ENCODE data around the gene QSOX2. TPM values are rescaled to one million over a fixed set of nuclear protein-coding genes. Genes with fewer than 3 reads are reported as not detected.
A peak's percentile ranks its signal among the peaks of the same experiment; 100 is the strongest.

QSOX2 gene
- total and polyA plus RNA-seq, 2 experiments from 2014 or later = 9.2 to 29.2 TPM

DNA sequence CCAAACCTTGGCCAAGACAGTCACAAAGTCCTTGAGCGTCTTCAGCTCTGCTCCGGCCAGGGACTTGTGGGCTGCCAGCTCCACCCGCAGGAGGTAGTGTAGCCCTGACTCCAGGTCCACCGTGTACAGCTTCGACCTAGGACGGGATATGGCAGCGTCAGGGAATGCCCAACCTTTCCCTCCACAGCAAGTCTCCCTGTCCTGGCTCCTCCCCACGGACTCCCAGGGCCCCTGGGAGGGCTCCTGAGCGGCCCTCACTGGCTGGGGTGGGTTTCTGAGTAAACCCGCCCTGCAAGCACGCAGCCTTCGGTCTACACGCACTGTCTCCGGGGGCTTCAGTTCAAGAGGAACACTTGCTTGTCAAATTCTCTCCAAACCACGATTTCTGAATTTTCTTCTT is 26.9 kb downstream of the QSOX2 start:
- no peak for TF ChIP-seq JUNB (IDR thresholded peaks at IDR 0.05; ENCODE audit: unreplicated experiment)
- TF ChIP-seq, protein P1, sequence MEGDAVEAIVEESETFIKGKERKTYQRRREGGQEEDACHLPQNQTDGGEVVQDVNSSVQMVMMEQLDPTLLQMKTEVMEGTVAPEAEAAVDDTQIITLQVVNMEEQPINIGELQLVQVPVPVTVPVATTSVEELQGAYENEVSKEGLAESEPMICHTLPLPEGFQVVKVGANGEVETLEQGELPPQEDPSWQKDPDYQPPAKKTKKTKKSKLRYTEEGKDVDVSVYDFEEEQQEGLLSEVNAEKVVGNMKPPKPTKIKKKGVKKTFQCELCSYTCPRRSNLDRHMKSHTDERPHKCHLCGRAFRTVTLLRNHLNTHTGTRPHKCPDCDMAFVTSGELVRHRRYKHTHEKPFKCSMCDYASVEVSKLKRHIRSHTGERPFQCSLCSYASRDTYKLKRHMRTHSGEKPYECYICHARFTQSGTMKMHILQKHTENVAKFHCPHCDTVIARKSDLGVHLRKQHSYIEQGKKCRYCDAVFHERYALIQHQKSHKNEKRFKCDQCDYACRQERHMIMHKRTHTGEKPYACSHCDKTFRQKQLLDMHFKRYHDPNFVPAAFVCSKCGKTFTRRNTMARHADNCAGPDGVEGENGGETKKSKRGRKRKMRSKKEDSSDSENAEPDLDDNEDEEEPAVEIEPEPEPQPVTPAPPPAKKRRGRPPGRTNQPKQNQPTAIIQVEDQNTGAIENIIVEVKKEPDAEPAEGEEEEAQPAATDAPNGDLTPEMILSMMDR (conservative IDR thresholded peaks at IDR 0.05; ENCODE audit: low read depth in 2 of 2) = peak in 1 of 2 experiments; percentile 46; a peak in 2 of 4 replicates
- no peak for TF ChIP-seq CREB1 (CRISPR knock-in tag; IDR thresholded peaks at IDR 0.05; ENCODE audit: low read depth)
- TF ChIP-seq, protein P2, sequence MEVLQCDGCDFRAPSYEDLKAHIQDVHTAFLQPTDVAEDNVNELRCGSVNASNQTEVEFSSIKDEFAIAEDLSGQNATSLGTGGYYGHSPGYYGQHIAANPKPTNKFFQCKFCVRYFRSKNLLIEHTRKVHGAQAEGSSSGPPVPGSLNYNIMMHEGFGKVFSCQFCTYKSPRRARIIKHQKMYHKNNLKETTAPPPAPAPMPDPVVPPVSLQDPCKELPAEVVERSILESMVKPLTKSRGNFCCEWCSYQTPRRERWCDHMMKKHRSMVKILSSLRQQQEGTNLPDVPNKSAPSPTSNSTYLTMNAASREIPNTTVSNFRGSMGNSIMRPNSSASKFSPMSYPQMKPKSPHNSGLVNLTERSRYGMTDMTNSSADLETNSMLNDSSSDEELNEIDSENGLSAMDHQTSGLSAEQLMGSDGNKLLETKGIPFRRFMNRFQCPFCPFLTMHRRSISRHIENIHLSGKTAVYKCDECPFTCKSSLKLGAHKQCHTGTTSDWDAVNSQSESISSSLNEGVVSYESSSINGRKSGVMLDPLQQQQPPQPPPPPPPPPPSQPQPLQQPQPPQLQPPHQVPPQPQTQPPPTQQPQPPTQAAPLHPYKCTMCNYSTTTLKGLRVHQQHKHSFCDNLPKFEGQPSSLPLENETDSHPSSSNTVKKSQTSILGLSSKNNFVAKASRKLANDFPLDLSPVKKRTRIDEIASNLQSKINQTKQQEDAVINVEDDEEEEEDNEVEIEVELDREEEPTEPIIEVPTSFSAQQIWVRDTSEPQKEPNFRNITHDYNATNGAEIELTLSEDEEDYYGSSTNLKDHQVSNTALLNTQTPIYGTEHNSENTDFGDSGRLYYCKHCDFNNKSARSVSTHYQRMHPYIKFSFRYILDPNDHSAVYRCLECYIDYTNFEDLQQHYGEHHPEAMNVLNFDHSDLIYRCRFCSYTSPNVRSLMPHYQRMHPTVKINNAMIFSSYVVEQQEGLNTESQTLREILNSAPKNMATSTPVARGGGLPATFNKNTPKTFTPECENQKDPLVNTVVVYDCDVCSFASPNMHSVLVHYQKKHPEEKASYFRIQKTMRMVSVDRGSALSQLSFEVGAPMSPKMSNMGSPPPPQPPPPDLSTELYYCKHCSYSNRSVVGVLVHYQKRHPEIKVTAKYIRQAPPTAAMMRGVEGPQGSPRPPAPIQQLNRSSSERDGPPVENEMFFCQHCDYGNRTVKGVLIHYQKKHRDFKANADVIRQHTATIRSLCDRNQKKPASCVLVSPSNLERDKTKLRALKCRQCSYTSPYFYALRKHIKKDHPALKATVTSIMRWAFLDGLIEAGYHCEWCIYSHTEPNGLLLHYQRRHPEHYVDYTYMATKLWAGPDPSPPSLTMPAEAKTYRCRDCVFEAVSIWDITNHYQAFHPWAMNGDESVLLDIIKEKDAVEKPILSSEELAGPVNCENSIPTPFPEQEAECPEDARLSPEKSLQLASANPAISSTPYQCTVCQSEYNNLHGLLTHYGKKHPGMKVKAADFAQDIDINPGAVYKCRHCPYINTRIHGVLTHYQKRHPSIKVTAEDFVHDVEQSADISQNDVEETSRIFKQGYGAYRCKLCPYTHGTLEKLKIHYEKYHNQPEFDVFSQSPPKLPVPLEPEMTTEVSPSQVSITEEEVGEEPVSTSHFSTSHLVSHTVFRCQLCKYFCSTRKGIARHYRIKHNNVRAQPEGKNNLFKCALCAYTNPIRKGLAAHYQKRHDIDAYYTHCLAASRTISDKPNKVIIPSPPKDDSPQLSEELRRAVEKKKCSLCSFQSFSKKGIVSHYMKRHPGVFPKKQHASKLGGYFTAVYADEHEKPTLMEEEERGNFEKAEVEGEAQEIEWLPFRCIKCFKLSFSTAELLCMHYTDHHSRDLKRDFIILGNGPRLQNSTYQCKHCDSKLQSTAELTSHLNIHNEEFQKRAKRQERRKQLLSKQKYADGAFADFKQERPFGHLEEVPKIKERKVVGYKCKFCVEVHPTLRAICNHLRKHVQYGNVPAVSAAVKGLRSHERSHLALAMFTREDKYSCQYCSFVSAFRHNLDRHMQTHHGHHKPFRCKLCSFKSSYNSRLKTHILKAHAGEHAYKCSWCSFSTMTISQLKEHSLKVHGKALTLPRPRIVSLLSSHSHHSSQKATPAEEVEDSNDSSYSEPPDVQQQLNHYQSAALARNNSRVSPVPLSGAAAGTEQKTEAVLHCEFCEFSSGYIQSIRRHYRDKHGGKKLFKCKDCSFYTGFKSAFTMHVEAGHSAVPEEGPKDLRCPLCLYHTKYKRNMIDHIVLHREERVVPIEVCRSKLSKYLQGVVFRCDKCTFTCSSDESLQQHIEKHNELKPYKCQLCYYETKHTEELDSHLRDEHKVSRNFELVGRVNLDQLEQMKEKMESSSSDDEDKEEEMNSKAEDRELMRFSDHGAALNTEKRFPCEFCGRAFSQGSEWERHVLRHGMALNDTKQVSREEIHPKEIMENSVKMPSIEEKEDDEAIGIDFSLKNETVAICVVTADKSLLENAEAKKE (CRISPR knock-in tag; IDR thresholded peaks at IDR 0.05) = no peak
- TF ChIP-seq ZNF114 (CRISPR knock-in tag; IDR thresholded peaks at IDR 0.05) = no peak
- peak; percentile 34; the same call in 2 of the 3 replicates for ATAC-seq

More for the DNA sequence above, 26.9 kb downstream of the QSOX2 start:
- H3K4me3 ChIP-seq = no peak overlapping the region
- H3K4me3 Mint-ChIP-seq = no peak overlapping the region
- no peaks in the 10 kb centered on the region; the same call in 1 of the 2 replicates for H4K20me1 ChIP-seq (replicated peaks; ENCODE audit: insufficient read depth)
- H3K36me3 Mint-ChIP-seq (ENCODE audit: low read depth) = peaks cover 49% of the 10 kb centered on the region
- H3K27me3 Mint-ChIP-seq (ENCODE audit: insufficient read depth, low read depth, poor library complexity) = peaks cover 4% of the 10 kb centered on the region
- no peaks in the 10 kb centered on the region for H3F3A ChIP-seq (replicated peaks; ENCODE audit: low read depth)
- no peak for DNase-seq (ENCODE audit: low spot score)
- no peaks in the 10 kb centered on the region for H3K27me3 ChIP-seq (ENCODE audit: insufficient read depth)
- H3K4me2 ChIP-seq = no peak overlapping the region
- no peaks in the 10 kb centered on the region; the same call in 1 of the 2 replicates for H3K36me3 ChIP-seq (ENCODE audit: insufficient read depth)
- H3K4me1 ChIP-seq (ENCODE audit: insufficient read depth) = no peaks in the 10 kb centered on the region
- no peaks in the 10 kb centered on the region for H3K9me2 ChIP-seq (ENCODE audit: insufficient read depth)
- H2AFZ ChIP-seq = no peak overlapping the region
- H3K27ac Mint-ChIP-seq = no peak overlapping the region
- no peak overlapping the region for H3K27ac ChIP-seq (ENCODE audit: low read depth)
- H3K9me3 Mint-ChIP-seq = no peaks in the 10 kb centered on the region
- peaks cover 25% of the 10 kb centered on the region for H3K79me2 ChIP-seq (replicated peaks; ENCODE audit: insufficient read depth)
- no peaks in the 10 kb centered on the region for H3K4me1 Mint-ChIP-seq
